ENCODE results near the gene DOCK11.

GRCh38 chrX:118666521-118666920 is 170.9 kb downstream of the DOCK11 start:
- TF ChIP-seq CTCF (IDR thresholded peaks at IDR 0.05) (no peak), POLR2A (IDR thresholded peaks at IDR 0.05) (no peak)
